Measurements from ENCODE around the gene VPS16. TPM values are rescaled to one million over a fixed set of nuclear protein-coding genes. Genes with fewer than 3 reads are reported as not detected.

The VPS16 gene
- total and polyA plus RNA-seq, 4 donors: 14.5 to 24.3 (median 16.1) TPM

- Histone ChIP-seq H3K27me3 (ENCODE audit: control insufficient read depth in 4 of 4, insufficient read depth in 4 of 4, low read length in 3 of 4) (no peaks in the 10 kb centered on the region), H3K9ac (ENCODE audit: low read depth in 1 of 2, low read length in 2 of 2) (peak overlapping the region in 1 of 2 donors; percentile 39), H3K27ac (ENCODE audit: low read depth in 1 of 2, low read length in 2 of 2) (no peak overlapping the region), H3K9me3 (ENCODE audit: control insufficient read depth in 4 of 4, low read length in 3 of 4) (no peaks in the 10 kb centered on the region), H3K4me3 (ENCODE audit: low read depth in 1 of 3, low read length in 3 of 3) (peak overlapping the region; percentile 8 to 91 (median 75)), H3K4me1 (ENCODE audit: control insufficient read depth in 4 of 4, insufficient read depth in 4 of 4, low read length in 3 of 4) (peaks cover 4 to 28% (median 21%) of the 10 kb centered on the region in 4 donors), H3K36me3 (ENCODE audit: control insufficient read depth in 4 of 4, insufficient read depth in 3 of 4, low read depth in 1 of 4, low read length in 3 of 4) (no peaks in the 10 kb centered on the region)
- no peak for TF ChIP-seq HNF4A (conservative IDR thresholded peaks at IDR 0.05)
- TF ChIP-seq TAF1 (conservative IDR thresholded peaks at IDR 0.05): no peak
- no peak for TF ChIP-seq NR2F2 (IDR thresholded peaks at IDR 0.05)
- no peak for TF ChIP-seq FOXA1 (IDR thresholded peaks at IDR 0.05)
- no peak for TF ChIP-seq ATF3 (IDR thresholded peaks at IDR 0.05)
- no peak for TF ChIP-seq YY1 (IDR thresholded peaks at IDR 0.05)
- no peak for TF ChIP-seq GABPA (IDR thresholded peaks at IDR 0.05 in 1 of 2, conservative IDR thresholded peaks at IDR 0.05 in 1 of 2)
- TF ChIP-seq MAX (IDR thresholded peaks at IDR 0.05): no peak
- TF ChIP-seq JUND (IDR thresholded peaks at IDR 0.05): no peak
- no peak for TF ChIP-seq FOXA2 (IDR thresholded peaks at IDR 0.05)
- TF ChIP-seq RXRA (IDR thresholded peaks at IDR 0.05): no peak
- TF ChIP-seq REST (IDR thresholded peaks at IDR 0.05): no peak
- TF ChIP-seq EGR1 (IDR thresholded peaks at IDR 0.05; ENCODE audit: low read depth in 2 of 2): no peak
- TF ChIP-seq CTCF (IDR thresholded peaks at IDR 0.05; ENCODE audit: low read depth, low read length, missing input control): no peak
- no peak for TF ChIP-seq RAD21 (IDR thresholded peaks at IDR 0.05)
- TF ChIP-seq ZBTB33 (IDR thresholded peaks at IDR 0.05): no peak
- no peak for DNase-seq (ENCODE audit: low spot score)
- WGBS: 53% methylated on average over 7 of the region's 7 CpGs
Observed at GRCh38 chr20:2874456-2874855, 33.9 kb downstream of the VPS16 start.
